Upper lobe of left lung (tissue), 4 donors: ENCODE results near the gene PCYOX1L.

Experiments
- CTCF ChIP-seq, 6 experiments: fragments of 450-650 bp in 4 of 6; fragments of 200-600 bp in 2 of 6; sonication (generic) in 2 of 6; IDR thresholded peaks; one replicate each; pipeline ENCODE4 v1.5.1; 2016 to 2019; ENCODE audit warnings: antibody characterized with exemption in 6 of 6
- EP300 ChIP-seq, 4 donors: sonication (generic); formaldehyde crosslinking; IDR thresholded peaks; one replicate each; pipeline ENCODE4 v1.5.1; 2017; ENCODE audit warnings: antibody characterized with exemption in 4 of 4, control low read depth in 2 of 4
- POLR2A ChIP-seq, 4 donors: fragments of 450-650 bp; IDR thresholded peaks; one replicate each; pipeline ENCODE4 v1.5.1; 2016 to 2017; ENCODE audit warnings: antibody characterized with exemption in 4 of 4, mild to moderate bottlenecking in 2 of 4
- POLR2AphosphoS5 ChIP-seq, 2 donors: sonication (generic); formaldehyde crosslinking; IDR thresholded peaks; one replicate each; pipeline ENCODE4 v1.5.1; 2017; ENCODE audit warnings: antibody characterized with exemption in 2 of 2

GRCh38 chr5:149360272-149360671, 2.4 kb downstream of the PCYOX1L start:
- TF ChIP-seq CTCF (IDR thresholded peaks at IDR 0.05) (no peak), POLR2A (IDR thresholded peaks at IDR 0.05) (no peak), EP300 (IDR thresholded peaks at IDR 0.05) (no peak), POLR2AphosphoS5 (IDR thresholded peaks at IDR 0.05) (no peak)
